HCT116 (cell line): ENCODE data around the gene NRP1.

Source experiments
- CEBPB ChIP-seq: IDR thresholded peaks from 2 replicates; pipeline ENCODE4 v1.6.1; 2012; ENCODE audit warnings: low read depth
- CTCF ChIP-seq, 3 experiments: fragments of 200-600 bp in 1 of 3; sonication (generic) in 1 of 3; IDR thresholded peaks in 2 of 3; conservative IDR thresholded peaks in 1 of 3; 2 replicates each; pipeline ENCODE4 v1.5.1; 2012 to 2017; ENCODE audit warnings: low read depth in 2 of 3, low read length in 2 of 3, antibody characterized with exemption in 1 of 3, borderline replicate concordance in 1 of 3, control low read depth in 1 of 3, mild to moderate bottlenecking in 1 of 3, mixed read lengths in 1 of 3, mixed run types in 1 of 3, moderate library complexity in 1 of 3; ENCODE audit not compliant: insufficient read depth in 1 of 3
- MAX ChIP-seq: IDR thresholded peaks from 2 replicates; pipeline ENCODE4 v1.6.1; 2012
- POLR2A ChIP-seq: IDR thresholded peaks from 2 replicates; pipeline ENCODE4 v1.7.0; 2011; ENCODE audit warnings: borderline replicate concordance; ENCODE audit not compliant: insufficient read depth, insufficient read length; ENCODE audit errors: extremely low read depth
- POLR2AphosphoS5 ChIP-seq: IDR thresholded peaks from 2 replicates; pipeline ENCODE4 v1.6.1; 2011; ENCODE audit warnings: mild to moderate bottlenecking, low read depth, low read length, moderate library complexity
- REST ChIP-seq: IDR thresholded peaks from 2 replicates; pipeline ENCODE4 v1.6.1; 2012; ENCODE audit warnings: low read depth
- YY1 ChIP-seq: IDR thresholded peaks from 2 replicates; pipeline ENCODE4 v1.6.1; 2011; ENCODE audit warnings: low read length, low read depth, moderate library complexity, mild to moderate bottlenecking; ENCODE audit not compliant: insufficient replicate concordance; ENCODE audit errors: extremely low read depth

- TF ChIP-seq YY1 (no peak), CTCF (IDR thresholded peaks at IDR 0.05 in 2 of 3, conservative IDR thresholded peaks at IDR 0.05 in 1 of 3; ENCODE audit: borderline replicate concordance in 1 of 3, insufficient read depth in 1 of 3, low read depth in 2 of 3, low read length in 2 of 3) (no peak), POLR2AphosphoS5 (no peak), MAX (no peak), POLR2A (no peak), REST (no peak), CEBPB (no peak)
Observed at GRCh38 chr10:33147013-33147310, 187.5 kb downstream of the NRP1 start.
